HEK293 (cell line): ENCODE data around the gene FAM200C.

ENCODE experiments used
- CTCF ChIA-PET: fragments of 350-600 bp; formaldehyde crosslinking; extraction: SDS; loops from one replicate; lab custom pipeline; 2021; ENCODE audit warnings: antibody characterized with exemption; lab: Yijun Ruan, JAX
- POLR2A ChIA-PET: fragments of 300-600 bp; formaldehyde crosslinking; extraction: SDS; loops from one replicate; lab custom pipeline; 2020; ENCODE audit warnings: antibody characterized with exemption, inconsistent platforms; lab: Yijun Ruan, JAX
- H3K27ac ChIP-seq: fragments of 200-500 bp; sonication (Bioruptor generic); 2 replicates; pipeline ENCODE4 v1.5.1; 2014; ENCODE audit warnings: low read depth, low read length, control low read depth, inconsistent platforms; ENCODE audit errors: extremely low read depth
- H3K36me3 ChIP-seq, 2 experiments: fragments of 200-500 bp in 1 of 2; sonication (Bioruptor generic) in 1 of 2; 1 replicate in 1 of 2; 2 replicates in 1 of 2; pipeline ENCODE4 v1.5.1; 2014 to 2017; ENCODE audit warnings: inconsistent platforms in 2 of 2, low read length in 2 of 2; ENCODE audit not compliant: control insufficient read depth in 2 of 2, insufficient read depth in 1 of 2
- H3K4me1 ChIP-seq: fragments of 200-500 bp; sonication (Bioruptor generic); 2 replicates; pipeline ENCODE4 v1.5.1; 2014; ENCODE audit warnings: mild to moderate bottlenecking, low read length, inconsistent platforms; ENCODE audit not compliant: control insufficient read depth, insufficient read depth
- H3K4me3 ChIP-seq: 2 replicates; pipeline ENCODE4 v1.5.1; 2011; ENCODE audit warnings: low read depth, mild to moderate bottlenecking, control low read depth, low read length, moderate library complexity
- H3K9me3 ChIP-seq: fragments of 200-500 bp; sonication (Bioruptor generic); 2 replicates; pipeline ENCODE4 v1.5.1; 2014; ENCODE audit warnings: low read depth, low read length, inconsistent platforms; ENCODE audit not compliant: control insufficient read depth, insufficient read depth
- BCL11B ChIP-seq: fragments of 450-650 bp; formaldehyde crosslinking; IDR thresholded peaks from 2 replicates; pipeline ENCODE4 v1.5.1; 2016; ENCODE audit warnings: low read depth, missing biosample characterization, missing genetic modification characterization
- GLI4 ChIP-seq: fragments of 450-650 bp; formaldehyde crosslinking; IDR thresholded peaks from 2 replicates; pipeline ENCODE4 v1.5.1; 2016; ENCODE audit warnings: missing biosample characterization, missing genetic modification characterization
- GLIS2 ChIP-seq: fragments of 450-650 bp; formaldehyde crosslinking; IDR thresholded peaks from 2 replicates; pipeline ENCODE4 v1.5.1; 2016; ENCODE audit warnings: missing biosample characterization, missing genetic modification characterization
- IKZF3 ChIP-seq: fragments of 450-650 bp; IDR thresholded peaks from 2 replicates; pipeline ENCODE4 v1.5.0; 2018; ENCODE audit warnings: missing biosample characterization, mild to moderate bottlenecking, missing genetic modification characterization, moderate library complexity
- KLF10 ChIP-seq: fragments of 450-650 bp; IDR thresholded peaks from 2 replicates; pipeline ENCODE4 v1.5.1; 2018; ENCODE audit warnings: missing biosample characterization, mild to moderate bottlenecking, missing genetic modification characterization
- MEIS1 ChIP-seq: sonication (generic); formaldehyde crosslinking; IDR thresholded peaks from 2 replicates; pipeline ENCODE4 v1.8.1; 2022; ENCODE audit warnings: missing genetic modification reagents, mild to moderate bottlenecking, borderline replicate concordance
- OVOL3 ChIP-seq: fragments of 450-650 bp; formaldehyde crosslinking; IDR thresholded peaks from 2 replicates; pipeline ENCODE4 v1.5.1; 2016; ENCODE audit warnings: missing biosample characterization, missing genetic modification characterization
- PRDM4 ChIP-seq: fragments of 450-650 bp; formaldehyde crosslinking; IDR thresholded peaks from 2 replicates; pipeline ENCODE4 v1.5.1; 2017; ENCODE audit warnings: missing biosample characterization, missing genetic modification characterization
- RBAK ChIP-seq: fragments of 450-650 bp; formaldehyde crosslinking; IDR thresholded peaks from 2 replicates; pipeline ENCODE4 v1.5.1; 2016; ENCODE audit warnings: missing biosample characterization, missing genetic modification characterization
- WT1 ChIP-seq: fragments of 450-650 bp; formaldehyde crosslinking; IDR thresholded peaks from 2 replicates; pipeline ENCODE4 v1.5.1; 2016; ENCODE audit warnings: missing biosample characterization, missing genetic modification characterization
- ZBTB1 ChIP-seq: fragments of 450-650 bp; formaldehyde crosslinking; IDR thresholded peaks from 2 replicates; pipeline ENCODE4 v1.5.1; 2016; ENCODE audit warnings: missing biosample characterization, missing genetic modification characterization
- ZBTB49 ChIP-seq: fragments of 450-650 bp; formaldehyde crosslinking; IDR thresholded peaks from 2 replicates; pipeline ENCODE4 v1.5.1; 2016; ENCODE audit warnings: missing biosample characterization, missing genetic modification characterization, low read depth
- ZEB2 ChIP-seq: fragments of 450-650 bp; formaldehyde crosslinking; IDR thresholded peaks from 2 replicates; pipeline ENCODE4 v1.5.1; 2016; ENCODE audit warnings: missing biosample characterization, missing genetic modification characterization
- ZNF18 ChIP-seq: fragments of 450-650 bp; formaldehyde crosslinking; IDR thresholded peaks from 2 replicates; pipeline ENCODE4 v1.5.1; 2016; ENCODE audit warnings: missing biosample characterization, missing genetic modification characterization
- ZNF184 ChIP-seq: fragments of 450-650 bp; IDR thresholded peaks from 2 replicates; pipeline ENCODE4 v1.5.1; 2018; ENCODE audit warnings: missing biosample characterization, mild to moderate bottlenecking, missing genetic modification characterization
- ZNF433 ChIP-seq: fragments of 450-650 bp; formaldehyde crosslinking; IDR thresholded peaks from 2 replicates; pipeline ENCODE4 v1.5.1; 2016; ENCODE audit warnings: missing biosample characterization, missing genetic modification characterization, low read depth
- ZNF530 ChIP-seq: fragments of 450-650 bp; formaldehyde crosslinking; IDR thresholded peaks from 2 replicates; pipeline ENCODE4 v1.5.1; 2016; ENCODE audit warnings: low read depth, missing biosample characterization, missing genetic modification characterization
- ZNF558 ChIP-seq: fragments of 450-650 bp; formaldehyde crosslinking; IDR thresholded peaks from 2 replicates; pipeline ENCODE4 v1.5.1; 2016; ENCODE audit warnings: missing biosample characterization, missing genetic modification characterization
- ZNF571 ChIP-seq: fragments of 450-650 bp; formaldehyde crosslinking; IDR thresholded peaks from 2 replicates; pipeline ENCODE4 v1.5.0; 2017; ENCODE audit warnings: missing biosample characterization, missing genetic modification characterization
- ZNF639 ChIP-seq: fragments of 450-650 bp; formaldehyde crosslinking; IDR thresholded peaks from 2 replicates; pipeline ENCODE4 v1.5.1; 2016; ENCODE audit warnings: missing biosample characterization, missing genetic modification characterization
- ZNF701 ChIP-seq: fragments of 450-650 bp; formaldehyde crosslinking; IDR thresholded peaks from 2 replicates; pipeline ENCODE4 v1.5.1; 2016; ENCODE audit warnings: missing biosample characterization, missing genetic modification characterization
- ZNF837 ChIP-seq: fragments of 450-650 bp; formaldehyde crosslinking; IDR thresholded peaks from 2 replicates; pipeline ENCODE4 v1.5.1; 2016; ENCODE audit warnings: missing biosample characterization, missing genetic modification characterization
- ZSCAN23 ChIP-seq: fragments of 450-650 bp; formaldehyde crosslinking; IDR thresholded peaks from 2 replicates; pipeline ENCODE4 v1.5.1; 2016; ENCODE audit warnings: missing biosample characterization, missing genetic modification characterization
- TF ChIP-seq, protein P1 (sequence below): fragments of 450-650 bp; formaldehyde crosslinking; IDR thresholded peaks from 2 replicates; pipeline ENCODE4; 2016; ENCODE audit warnings: missing biosample characterization, missing genetic modification characterization

FAM200C gene

GRCh38 chr5:160384681-160385080 is 15.2 kb downstream of the FAM200C start:
- Histone ChIP-seq H3K4me3 (no peak overlapping the region), H3K36me3 (no peaks in the 10 kb centered on the region), H3K9me3 (no peaks in the 10 kb centered on the region), H3K4me1 (no peaks in the 10 kb centered on the region), H3K27ac (no peak overlapping the region)
- POLR2A ChIA-PET: no interaction called here
- no peak for TF ChIP-seq ZNF558 (tag by site-specific recombination)
- TF ChIP-seq ZBTB49 (tag by site-specific recombination): no peak
- TF ChIP-seq KLF10: no peak
- no peak for TF ChIP-seq MEIS1 (CRISPR knock-in tag)
- TF ChIP-seq ZNF639 (tag by site-specific recombination): no peak
- no peak for TF ChIP-seq ZSCAN23 (tag by site-specific recombination)
- no peak for TF ChIP-seq ZNF837 (tag by site-specific recombination)
- no peak for TF ChIP-seq IKZF3 (tag by site-specific recombination)
- TF ChIP-seq ZEB2 (tag by site-specific recombination): no peak
- no peak for TF ChIP-seq ZNF530
- no peak for TF ChIP-seq WT1
- TF ChIP-seq GLIS2 (tag by site-specific recombination): no peak
- TF ChIP-seq ZNF571 (tag by site-specific recombination): no peak
- CTCF ChIA-PET: no interaction called here

- CTCF ChIA-PET: interaction anchor here (1.7 kb wide), 1 partner anchor 361 kb away, joined by 6 read pairs; no protein-coding TSS in a partner anchor
Observed at GRCh38 chr5:160382346-160382745, 17.5 kb downstream of the FAM200C start.

GRCh38 chr5:160380041-160380440 is 19.8 kb downstream of the FAM200C start:
- POLR2A ChIA-PET: interaction anchor here (0.6 kb wide), 1 partner anchor 16 kb away, joined by 8 read pairs; no protein-coding TSS in a partner anchor
- no peak for TF ChIP-seq KLF10
- TF ChIP-seq OVOL3 (tag by site-specific recombination): no peak
- TF ChIP-seq RBAK (tag by site-specific recombination): no peak
- no peak for TF ChIP-seq ZNF530
- no peak for TF ChIP-seq BCL11B (tag by site-specific recombination)
- no peak for TF ChIP-seq ZNF701 (tag by site-specific recombination)
- no peak for TF ChIP-seq PRDM4 (tag by site-specific recombination)
- TF ChIP-seq GLI4 (tag by site-specific recombination): no peak
- TF ChIP-seq, protein P1, sequence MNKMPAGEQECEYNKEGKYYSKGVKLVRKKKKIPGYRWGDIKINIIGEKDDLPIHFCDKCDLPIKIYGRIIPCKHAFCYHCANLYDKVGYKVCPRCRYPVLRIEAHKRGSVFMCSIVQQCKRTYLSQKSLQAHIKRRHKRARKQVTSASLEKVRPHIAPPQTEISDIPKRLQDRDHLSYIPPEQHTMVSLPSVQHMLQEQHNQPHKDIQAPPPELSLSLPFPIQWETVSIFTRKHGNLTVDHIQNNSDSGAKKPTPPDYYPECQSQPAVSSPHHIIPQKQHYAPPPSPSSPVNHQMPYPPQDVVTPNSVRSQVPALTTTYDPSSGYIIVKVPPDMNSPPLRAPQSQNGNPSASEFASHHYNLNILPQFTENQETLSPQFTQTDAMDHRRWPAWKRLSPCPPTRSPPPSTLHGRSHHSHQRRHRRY (tag by site-specific recombination): no peak
- TF ChIP-seq ZNF184 (tag by site-specific recombination): no peak
- no peak for TF ChIP-seq ZNF433

More at GRCh38 chr5:160382346-160382745, 17.5 kb downstream of the FAM200C start:
- H3K27ac ChIP-seq: no peak overlapping the region
- POLR2A ChIA-PET: no interaction called here
- no peaks in the 10 kb centered on the region for H3K4me1 ChIP-seq
- no peaks in the 10 kb centered on the region for H3K9me3 ChIP-seq
- H3K36me3 ChIP-seq: no peaks in the 10 kb centered on the region
- TF ChIP-seq ZBTB1 (no peak), ZNF18 (tag by site-specific recombination) (peak; percentile 95)
- H3K4me3 ChIP-seq: no peak overlapping the region

More at GRCh38 chr5:160380041-160380440, 19.8 kb downstream of the FAM200C start:
- Histone ChIP-seq H3K4me1 (no peaks in the 10 kb centered on the region), H3K9me3 (no peaks in the 10 kb centered on the region), H3K27ac (no peak overlapping the region), H3K4me3 (no peak overlapping the region), H3K36me3 (no peaks in the 10 kb centered on the region)
- CTCF ChIA-PET: interaction anchor here (2.8 kb wide), 1 partner anchor 11 kb away, joined by 12 read pairs; no protein-coding TSS in a partner anchor
